ENCODE measurements around the gene SRGAP1.
"Not testable (repeated sequence)": the region's sequence is repeated elsewhere in the genome, so short reads cannot be mapped to it uniquely, and the experiment has no call there.

The SRGAP1 gene

DNA sequence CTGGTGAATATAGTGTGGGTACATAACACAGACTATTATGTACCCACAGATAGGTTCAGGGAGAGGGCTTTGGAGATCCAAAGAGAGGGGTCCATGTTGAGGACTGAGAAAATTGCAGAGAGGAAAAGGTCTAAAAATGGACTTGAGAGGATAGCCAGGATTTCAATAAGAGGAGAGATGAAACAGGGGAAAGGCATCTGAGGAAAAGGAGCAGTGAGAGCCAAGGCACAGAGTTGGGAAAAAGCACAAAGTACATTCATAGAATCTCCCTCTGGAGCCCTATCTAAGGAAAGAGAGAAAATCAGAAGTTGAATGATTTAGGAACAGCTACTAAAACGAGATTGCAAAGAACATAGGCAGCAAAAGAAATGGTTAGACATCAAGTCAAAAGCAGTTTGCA is 182.8 kb downstream of the SRGAP1 start:
- TF ChIP-seq, protein P1, sequence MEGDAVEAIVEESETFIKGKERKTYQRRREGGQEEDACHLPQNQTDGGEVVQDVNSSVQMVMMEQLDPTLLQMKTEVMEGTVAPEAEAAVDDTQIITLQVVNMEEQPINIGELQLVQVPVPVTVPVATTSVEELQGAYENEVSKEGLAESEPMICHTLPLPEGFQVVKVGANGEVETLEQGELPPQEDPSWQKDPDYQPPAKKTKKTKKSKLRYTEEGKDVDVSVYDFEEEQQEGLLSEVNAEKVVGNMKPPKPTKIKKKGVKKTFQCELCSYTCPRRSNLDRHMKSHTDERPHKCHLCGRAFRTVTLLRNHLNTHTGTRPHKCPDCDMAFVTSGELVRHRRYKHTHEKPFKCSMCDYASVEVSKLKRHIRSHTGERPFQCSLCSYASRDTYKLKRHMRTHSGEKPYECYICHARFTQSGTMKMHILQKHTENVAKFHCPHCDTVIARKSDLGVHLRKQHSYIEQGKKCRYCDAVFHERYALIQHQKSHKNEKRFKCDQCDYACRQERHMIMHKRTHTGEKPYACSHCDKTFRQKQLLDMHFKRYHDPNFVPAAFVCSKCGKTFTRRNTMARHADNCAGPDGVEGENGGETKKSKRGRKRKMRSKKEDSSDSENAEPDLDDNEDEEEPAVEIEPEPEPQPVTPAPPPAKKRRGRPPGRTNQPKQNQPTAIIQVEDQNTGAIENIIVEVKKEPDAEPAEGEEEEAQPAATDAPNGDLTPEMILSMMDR (IDR thresholded peaks at IDR 0.05; ENCODE audit: low read depth, low read length, missing control alignments) = no peak
- in situ Hi-C loops (cut with HindIII; ENCODE audit: low sequenced_read_pairs) = no loop called here
- no peak overlapping the region for H3K4me3 ChIP-seq (ENCODE audit: low read depth, low read length)
- DNase-seq (ENCODE audit: low read depth) = no peak

DNA sequence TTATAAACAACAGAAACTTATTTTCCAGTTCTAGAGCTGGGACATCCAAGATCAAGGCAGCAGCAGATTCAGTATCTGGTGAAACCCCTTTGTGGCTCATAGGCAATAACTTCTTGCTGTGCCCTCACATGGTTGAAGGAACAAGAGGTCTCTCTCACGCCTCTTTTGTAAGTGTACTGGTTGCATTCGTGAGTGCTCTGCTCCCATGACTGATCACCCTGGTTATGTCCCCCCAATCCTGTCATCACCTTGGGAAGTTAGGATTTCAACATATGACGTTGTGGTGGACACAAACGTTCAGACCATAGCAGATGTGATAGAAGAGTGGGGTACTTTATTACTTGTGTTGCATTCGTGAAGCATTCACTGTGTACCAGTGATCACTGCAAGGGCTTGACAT is 184.0 kb downstream of the SRGAP1 start:
- in situ Hi-C loops (cut with HindIII; ENCODE audit: low sequenced_read_pairs) = no loop called here
- TF ChIP-seq, protein P1 (IDR thresholded peaks at IDR 0.05; ENCODE audit: low read depth, low read length, missing control alignments) = no peak
- no peak for DNase-seq (ENCODE audit: low read depth)
- H3K4me3 ChIP-seq (ENCODE audit: low read depth, low read length) = no peak overlapping the region

DNA sequence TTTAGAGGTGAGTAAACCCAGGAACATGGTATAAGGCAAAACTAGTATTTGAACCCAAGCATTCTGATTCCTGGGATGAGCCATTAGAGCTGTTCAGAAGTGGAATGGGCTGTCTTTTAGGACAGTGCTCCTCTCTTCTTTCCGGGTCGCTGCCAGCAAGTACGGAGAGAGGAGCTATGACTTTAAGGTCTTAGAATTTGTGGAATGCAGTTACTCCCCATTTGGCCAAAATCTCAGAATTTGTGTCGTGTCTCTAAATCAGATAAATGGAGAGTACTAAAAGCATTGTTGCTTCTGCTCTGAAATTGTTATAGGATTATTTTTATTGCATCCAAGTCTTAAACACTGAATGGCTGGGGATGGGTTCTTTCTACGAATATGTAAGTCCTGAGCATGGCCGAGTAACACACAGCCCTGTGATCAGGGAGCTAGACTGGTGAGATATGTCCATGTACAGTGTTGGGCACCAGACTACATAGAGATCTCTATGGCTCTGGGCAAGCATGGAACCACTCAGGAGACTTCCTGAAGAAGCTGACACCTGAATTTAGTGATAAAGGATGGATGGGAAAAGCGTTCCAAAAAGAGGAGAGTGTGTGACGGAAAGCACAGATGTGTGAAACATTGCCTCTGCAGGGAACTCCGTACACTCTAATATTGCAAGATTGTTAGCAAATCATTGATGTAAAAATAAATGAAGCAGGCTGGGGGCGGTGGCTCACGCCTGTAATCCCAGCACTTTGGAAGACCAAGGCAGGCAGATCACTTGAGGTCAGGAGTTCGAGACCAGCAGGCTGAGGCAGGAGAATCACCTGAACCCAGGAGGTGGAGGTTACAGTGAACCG is 184.7 kb downstream of the SRGAP1 start:
- H3K4me3 ChIP-seq (ENCODE audit: low read depth, low read length) = no peak overlapping the region
- in situ Hi-C loops (cut with HindIII; ENCODE audit: low sequenced_read_pairs) = no loop called here
- TF ChIP-seq, protein P1 (IDR thresholded peaks at IDR 0.05; ENCODE audit: low read depth, low read length, missing control alignments) = no peak
- DNase-seq (ENCODE audit: low read depth) = no peak

DNA sequence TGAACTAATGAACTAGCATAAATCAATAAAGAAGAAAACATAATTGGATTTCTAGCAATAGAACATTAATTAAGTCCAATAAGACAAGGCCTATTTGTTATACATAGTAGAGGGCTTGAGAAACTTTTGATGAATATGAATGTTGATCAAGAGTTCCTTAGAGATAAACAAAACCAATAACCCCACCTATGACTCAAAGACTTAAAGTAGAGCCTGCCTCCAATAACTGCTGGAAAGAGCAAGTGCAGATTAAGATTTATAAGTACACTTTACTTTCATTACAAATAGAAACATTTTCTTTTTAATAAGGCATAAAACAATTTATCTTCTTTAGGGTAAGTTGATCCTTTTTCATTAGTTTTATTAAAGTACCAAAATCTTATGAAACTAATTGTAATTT is 185.7 kb downstream of the SRGAP1 start:
- no peak overlapping the region for H3K4me3 ChIP-seq (ENCODE audit: low read depth, low read length)
- in situ Hi-C loops (cut with HindIII; ENCODE audit: low sequenced_read_pairs) = no loop called here
- no peak for DNase-seq (ENCODE audit: low read depth)
- TF ChIP-seq, protein P1 (IDR thresholded peaks at IDR 0.05; ENCODE audit: low read depth, low read length, missing control alignments) = no peak

DNA sequence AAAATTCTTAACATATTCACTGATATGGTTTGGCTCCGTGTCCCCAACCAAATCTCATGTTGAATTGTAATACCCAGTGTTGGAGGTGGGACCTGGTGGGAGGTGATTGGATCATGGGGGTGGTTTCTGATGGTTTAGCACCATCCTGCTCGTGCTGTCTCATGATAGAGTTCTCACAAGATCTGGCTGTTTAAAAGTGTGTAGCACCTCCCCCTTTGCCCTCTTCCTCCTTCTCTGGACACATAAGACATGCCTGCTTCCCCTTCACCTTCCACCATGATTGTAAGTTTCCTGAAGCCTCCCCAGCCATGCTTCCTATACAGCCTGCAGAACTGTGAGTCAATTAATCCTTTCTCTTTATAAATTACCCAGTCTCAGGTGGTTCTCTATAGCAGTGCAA is 189.6 kb downstream of the SRGAP1 start:
- in situ Hi-C loops (cut with HindIII; ENCODE audit: low sequenced_read_pairs); DNase-seq (ENCODE audit: low read depth); H3K4me3 ChIP-seq (ENCODE audit: low read depth, low read length): not testable (repeated sequence)

DNA sequence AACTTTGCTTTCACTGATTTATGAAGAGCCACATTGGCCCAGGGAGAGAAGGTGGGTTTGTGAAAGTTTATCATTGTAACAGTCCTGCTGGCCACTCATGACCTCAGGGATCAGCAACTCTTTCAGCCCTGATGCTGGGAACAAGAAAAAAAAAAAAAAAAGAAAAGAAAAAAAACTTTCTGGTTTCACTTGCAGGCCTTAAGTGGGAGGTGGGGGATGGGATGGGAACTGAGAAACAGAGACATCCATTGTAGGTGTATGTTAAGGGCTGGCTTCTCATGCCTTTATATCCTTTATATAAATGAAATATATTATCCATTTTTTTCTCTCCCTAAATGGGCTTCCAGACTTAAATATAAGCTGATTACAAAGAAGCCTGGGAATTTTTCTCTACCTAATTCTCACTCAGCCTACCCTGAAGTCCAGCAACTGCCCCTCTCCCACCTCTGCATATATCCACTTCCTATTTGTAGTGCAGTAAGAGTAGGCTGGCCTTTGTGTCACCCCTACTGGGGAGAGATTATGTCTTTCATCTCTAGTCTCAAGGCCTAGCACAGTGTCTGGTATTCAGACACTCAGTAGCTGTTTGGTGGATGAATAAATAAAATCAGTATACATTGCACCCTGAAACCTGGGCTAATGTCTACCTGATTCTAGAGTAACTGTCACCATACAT is 190.5 kb downstream of the SRGAP1 start:
- TF ChIP-seq, protein P1 (IDR thresholded peaks at IDR 0.05; ENCODE audit: low read depth, low read length, missing control alignments) = no peak
- H3K4me3 ChIP-seq (ENCODE audit: low read depth, low read length) = no peak overlapping the region
- no peak for DNase-seq (ENCODE audit: low read depth)
- in situ Hi-C loops (cut with HindIII; ENCODE audit: low sequenced_read_pairs) = no loop called here

DNA sequence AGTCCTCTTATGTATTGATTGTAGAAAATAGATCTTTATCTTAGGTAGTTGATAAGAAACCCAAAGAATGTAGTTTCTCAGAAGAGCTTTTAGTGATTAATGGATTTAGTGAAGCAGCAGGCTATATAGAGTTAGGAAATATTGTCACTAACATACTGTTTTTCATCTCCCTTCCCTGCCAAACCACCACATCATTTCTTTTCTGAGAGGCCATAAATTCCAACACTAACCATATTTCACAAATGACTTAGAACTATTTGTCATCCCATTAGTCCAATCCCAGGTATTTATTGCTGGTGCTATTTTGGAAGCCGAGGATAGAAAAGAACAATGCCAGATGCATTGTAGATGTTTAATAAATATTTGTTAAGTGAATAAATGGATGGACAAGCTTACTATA is 191.9 kb downstream of the SRGAP1 start:
- TF ChIP-seq, protein P1 (IDR thresholded peaks at IDR 0.05; ENCODE audit: low read depth, low read length, missing control alignments) = no peak
- peak; percentile 5 for DNase-seq (ENCODE audit: low read depth)
- no peak overlapping the region for H3K4me3 ChIP-seq (ENCODE audit: low read depth, low read length)
- in situ Hi-C loops (cut with HindIII; ENCODE audit: low sequenced_read_pairs) = no loop called here

All from astrocyte of the cerebellum (primary cell).